ENCODE measurements around the gene MRPS34.
A peak's percentile ranks its signal among the peaks of the same experiment; 100 is the strongest.

Gene MRPS34

GRCh38 chr16:1781758-1782407 lies 8.9 kb upstream of the MRPS34 start:
- no peak for DNase-seq (ENCODE audit: low read depth in 2 of 2)

GRCh38 chr16:1781254-1781653 lies 8.3 kb upstream of the MRPS34 start:
- no peak for DNase-seq (ENCODE audit: low read depth in 2 of 2)

GRCh38 chr16:1780677-1781072 lies 7.7 kb upstream of the MRPS34 start:
- no peak for DNase-seq (ENCODE audit: low read depth in 2 of 2)

- DNase-seq (ENCODE audit: low read depth in 2 of 2): no peak
These were observed 7.1 kb upstream of the MRPS34 start for GRCh38 chr16:1779741-1780676.

GRCh38 chr16:1779234-1779701 lies 6.3 kb upstream of the MRPS34 start:
- no peak for DNase-seq (ENCODE audit: low read depth in 2 of 2)

GRCh38 chr16:1778200-1779179 lies 5.6 kb upstream of the MRPS34 start:
- no peak for DNase-seq (ENCODE audit: low read depth in 2 of 2)

- no peak for DNase-seq (ENCODE audit: low read depth in 2 of 2)
These were observed 4.7 kb upstream of the MRPS34 start for GRCh38 chr16:1777375-1778199.

GRCh38 chr16:1776991-1777374 lies 4.0 kb upstream of the MRPS34 start:
- DNase-seq (ENCODE audit: low read depth in 2 of 2): no peak

GRCh38 chr16:1776672-1776955 lies 3.7 kb upstream of the MRPS34 start:
- no peak for DNase-seq (ENCODE audit: low read depth in 2 of 2)

- DNase-seq (ENCODE audit: low read depth in 2 of 2): no peak
These were observed 3.1 kb upstream of the MRPS34 start for GRCh38 chr16:1775846-1776671.

- no peak for DNase-seq (ENCODE audit: low read depth in 2 of 2)
These were observed 2.3 kb upstream of the MRPS34 start for GRCh38 chr16:1775006-1775845.

- no peak for DNase-seq (ENCODE audit: low read depth in 2 of 2)
These were observed 1.5 kb upstream of the MRPS34 start for GRCh38 chr16:1774448-1774780.

GRCh38 chr16:1773703-1774447 lies 941 bp upstream of the MRPS34 start:
- DNase-seq (ENCODE audit: low read depth in 2 of 2): no peak

GRCh38 chr16:1772362-1772907 lies 499 bp downstream of the MRPS34 start, which contains the start of gene EME2:
TSS of gene EME2 (plus strand) at chr16:1772810. CDS start at chr16:1773228, 418 bp downstream.
- peak in 1 of 2 donors; percentile 43 for DNase-seq (ENCODE audit: low read depth in 2 of 2)

GRCh38 chr16:1771864-1772361 lies 1.0 kb downstream of the MRPS34 start:
- DNase-seq (ENCODE audit: low read depth in 2 of 2): no peak

- peak; percentile 56 to 78 for DNase-seq (ENCODE audit: low read depth in 2 of 2)
These were observed 1.6 kb downstream of the MRPS34 start, which contains the start of gene NME3 for GRCh38 chr16:1771188-1771863. TSS of gene NME3 (minus strand) at chr16:1771543. CDS start at chr16:1771534, 9 bp downstream.

Data from stimulated activated CD4-positive, alpha-beta T cell treated with anti-CD3 and anti-CD28 coated beads, Interleukin-1b, Interleukin-23, amount 100 ng/mL, for 4 hours (primary cell).